Stimulated activated naive CD8-positive, alpha-beta T cell treated with anti-CD3 and anti-CD28 coated beads, Interleukin-15, Interleukin-2, amounts not matched to agents 100 U/mL and 50 U/mL, for 24 hours (primary cell): ENCODE data around the gene METRNL.

Source experiments
- ATAC-seq: fragments of 150-1000 bp; cut with Tn5 transposase; one replicate; pipeline ENCODE4 v1.10.0; 2021
- DNase-seq: peaks from one replicate; pipeline ENCODE4 v3.0.0; 2021

The METRNL gene

DNA sequence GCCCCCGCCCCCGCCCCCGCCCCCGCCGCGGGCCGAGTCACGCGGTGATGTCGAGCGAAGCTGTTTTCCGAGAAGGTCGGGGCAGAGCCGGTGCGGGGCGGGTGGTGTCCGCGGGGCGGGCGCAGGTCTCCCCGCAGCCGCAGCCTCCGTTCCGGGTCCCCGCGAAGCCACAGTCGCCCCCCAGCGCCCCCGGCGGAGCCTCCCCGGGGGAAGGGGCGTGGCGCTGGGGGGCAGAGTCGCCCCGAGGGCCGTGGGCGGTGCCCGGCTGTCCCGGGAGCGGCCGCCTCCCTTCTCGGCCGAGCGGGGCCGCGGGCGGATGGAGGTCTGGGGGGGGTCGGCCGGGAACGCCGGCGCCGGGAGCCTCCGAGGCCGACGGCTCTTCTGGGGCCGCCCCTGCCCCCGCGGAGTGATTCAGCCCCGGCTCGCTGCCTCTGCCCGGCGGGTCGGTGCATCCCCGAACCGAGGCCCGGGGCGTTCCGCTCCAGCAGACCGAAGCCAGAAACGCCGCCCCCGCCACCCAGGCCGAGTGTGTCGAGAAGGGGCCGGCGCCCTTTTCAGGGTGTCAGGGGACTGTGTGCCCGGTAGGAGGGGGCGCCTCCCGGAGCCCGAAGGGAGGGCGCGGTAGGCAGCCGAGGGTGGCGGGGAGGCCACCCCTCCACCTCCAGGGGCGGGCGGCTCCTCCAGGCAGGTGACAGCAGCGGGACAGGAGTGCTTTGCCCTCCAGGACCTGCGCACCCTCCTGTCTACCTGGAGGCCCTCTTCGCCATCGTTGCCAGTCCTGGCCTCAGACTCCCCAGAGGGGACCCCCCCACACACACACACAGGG lies 1.7 kb downstream of the METRNL start:
- DNase-seq (peak; percentile 70), ATAC-seq (peak; percentile 7)

DNA sequence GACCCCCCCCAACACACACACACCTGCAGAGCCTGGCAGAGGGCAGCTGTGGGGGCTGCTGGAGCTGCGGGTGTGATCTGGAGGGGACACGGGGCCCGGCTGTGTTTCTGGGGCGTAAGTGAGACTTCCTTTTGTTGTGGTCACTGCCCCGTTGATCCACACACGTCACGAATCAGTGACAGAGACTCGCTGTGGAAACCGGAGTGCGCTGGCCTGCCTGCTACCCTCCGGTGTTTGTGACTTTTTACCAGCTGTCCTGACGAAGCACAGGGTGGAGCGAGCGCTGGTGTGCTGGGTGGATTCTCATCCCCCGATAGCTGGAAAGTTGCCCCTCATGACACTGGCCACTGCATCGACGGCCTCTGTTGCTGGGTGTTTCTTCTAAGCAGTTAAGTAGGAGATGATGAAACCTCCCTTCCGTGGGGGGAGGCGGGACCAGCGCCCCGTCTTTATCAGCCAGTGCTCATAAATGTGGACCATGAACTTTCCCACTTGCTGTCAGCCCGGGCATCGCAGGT lies 2.3 kb downstream of the METRNL start:
- ATAC-seq (no peak), DNase-seq (peak; percentile 35)

DNA sequence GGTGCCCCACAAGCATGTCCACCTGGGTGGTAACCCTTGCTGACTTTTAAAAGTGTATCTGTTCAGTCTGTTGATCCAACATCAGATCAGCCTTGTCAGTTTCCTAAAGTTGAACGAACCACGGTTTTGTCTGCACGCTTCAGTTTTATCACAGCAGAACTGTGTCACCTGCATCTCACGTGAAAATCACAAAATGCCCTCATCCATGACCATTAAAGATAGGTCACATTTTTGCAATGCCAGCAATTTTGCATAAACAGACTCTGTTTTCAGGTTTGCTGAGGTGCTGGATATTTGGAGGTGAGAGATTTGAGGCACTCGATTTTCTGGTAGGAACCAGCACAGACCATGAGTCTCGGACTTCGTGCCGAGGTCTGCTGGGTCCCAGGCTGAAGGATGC lies 3.0 kb downstream of the METRNL start:
- ATAC-seq (no peak), DNase-seq (no peak)

DNA sequence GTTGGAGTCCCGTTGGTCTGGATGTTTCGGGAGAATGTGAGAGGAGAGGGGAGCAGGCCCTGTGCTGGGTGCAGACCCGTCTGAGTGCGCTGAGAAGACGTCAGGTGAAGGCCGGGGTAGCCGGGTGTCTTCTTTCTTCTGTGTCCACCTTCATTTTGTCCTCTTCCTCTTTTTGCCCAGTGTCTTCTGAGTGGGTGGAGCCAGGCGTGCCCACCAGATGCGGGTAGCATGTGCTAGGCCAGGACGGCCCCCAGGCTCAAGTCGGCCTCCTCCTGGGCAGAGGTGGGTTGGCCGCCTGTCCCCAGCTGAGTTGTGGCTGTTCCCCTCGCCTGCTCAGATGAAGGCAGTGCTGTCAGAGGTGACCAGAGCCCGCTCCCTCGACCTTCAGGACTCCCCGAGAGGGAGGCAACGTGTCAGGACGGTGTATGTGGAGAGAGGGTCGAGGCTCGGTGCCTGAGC lies 3.5 kb downstream of the METRNL start:
- DNase-seq: no peak
- ATAC-seq: no peak

DNA sequence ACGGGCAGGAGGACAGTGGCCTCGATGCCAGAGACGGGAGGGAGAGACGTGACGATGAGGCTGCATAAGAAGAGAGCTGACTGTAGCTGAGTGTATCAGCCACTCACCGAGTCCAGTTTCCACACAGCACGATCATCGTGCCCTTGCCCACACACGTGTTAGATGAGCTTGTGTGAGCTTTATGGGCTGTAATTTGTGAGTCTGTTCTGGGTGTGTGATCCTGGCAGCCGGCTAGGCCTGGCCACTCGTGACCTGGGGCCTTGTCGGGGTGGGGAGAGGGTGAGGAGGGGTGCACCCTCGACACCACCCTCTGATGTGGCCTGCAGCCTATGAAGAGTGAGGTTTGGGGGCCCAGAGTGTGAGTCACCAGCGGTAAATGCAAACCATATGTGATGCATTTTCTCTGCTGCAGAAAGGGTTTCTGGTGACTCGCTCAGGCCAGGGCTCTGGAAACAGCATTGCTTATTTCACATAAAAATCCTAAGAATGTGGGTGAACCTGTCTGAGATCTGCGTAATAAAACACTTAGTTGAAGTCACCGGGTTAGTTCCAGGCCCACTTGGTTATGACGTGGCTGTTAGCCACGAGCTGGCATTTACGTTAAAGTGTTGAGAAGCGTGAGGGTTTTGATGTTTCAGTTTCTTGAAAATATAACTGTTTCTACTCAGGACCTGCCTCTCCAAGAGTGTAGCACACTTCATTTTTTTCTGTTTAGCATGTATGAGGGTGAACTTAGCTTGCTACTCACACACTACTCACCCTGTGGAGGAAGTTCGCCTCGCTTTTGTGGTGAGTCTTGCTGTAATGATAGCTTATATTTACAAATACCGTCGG lies 4.2 kb downstream of the METRNL start:
- ATAC-seq (peak; percentile 78), DNase-seq (peak; percentile 73)

DNA sequence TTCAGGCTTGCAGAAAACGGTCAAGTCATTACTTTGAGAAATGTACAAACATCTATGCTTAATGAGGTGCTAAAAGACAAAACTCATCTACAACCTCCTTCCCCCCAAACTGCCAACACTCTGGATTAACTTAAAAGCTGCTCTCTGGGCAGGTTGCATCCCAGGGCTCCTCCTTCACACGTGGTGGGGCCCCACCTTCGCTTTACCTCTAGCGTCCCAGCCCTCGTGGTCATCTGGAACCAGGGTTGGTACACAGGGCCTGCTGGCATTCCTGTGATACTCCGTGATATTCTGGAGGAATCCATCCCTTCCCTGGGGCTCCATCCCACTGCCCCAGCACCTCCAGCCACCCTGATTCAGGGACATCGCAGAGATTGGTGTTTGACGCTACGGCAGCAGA lies 4.8 kb downstream of the METRNL start:
- DNase-seq (no peak), ATAC-seq (no peak)

DNA sequence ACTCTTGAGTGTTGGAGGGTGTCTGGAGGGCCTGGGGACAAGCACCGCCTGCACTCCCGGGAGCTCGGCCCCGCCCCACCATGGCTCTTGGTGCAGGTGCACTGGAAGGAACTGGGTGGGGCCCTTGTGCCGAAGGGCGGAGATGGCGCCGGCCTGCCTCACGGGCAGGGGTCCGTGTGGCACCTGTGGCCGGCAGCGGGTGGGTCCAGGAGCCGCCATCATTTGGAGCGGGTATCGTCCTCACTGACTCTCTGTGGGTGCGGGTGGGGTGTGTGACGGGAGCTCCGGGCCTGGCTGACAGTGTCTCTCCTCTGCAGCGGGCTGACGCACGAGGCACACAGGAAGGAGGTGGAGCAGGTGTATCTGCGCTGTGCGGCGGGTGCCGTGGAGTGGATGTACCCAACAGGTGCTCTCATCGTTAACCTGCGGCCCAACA lies 5.2 kb downstream of the METRNL start:
- DNase-seq (no peak), ATAC-seq (no peak)

DNA sequence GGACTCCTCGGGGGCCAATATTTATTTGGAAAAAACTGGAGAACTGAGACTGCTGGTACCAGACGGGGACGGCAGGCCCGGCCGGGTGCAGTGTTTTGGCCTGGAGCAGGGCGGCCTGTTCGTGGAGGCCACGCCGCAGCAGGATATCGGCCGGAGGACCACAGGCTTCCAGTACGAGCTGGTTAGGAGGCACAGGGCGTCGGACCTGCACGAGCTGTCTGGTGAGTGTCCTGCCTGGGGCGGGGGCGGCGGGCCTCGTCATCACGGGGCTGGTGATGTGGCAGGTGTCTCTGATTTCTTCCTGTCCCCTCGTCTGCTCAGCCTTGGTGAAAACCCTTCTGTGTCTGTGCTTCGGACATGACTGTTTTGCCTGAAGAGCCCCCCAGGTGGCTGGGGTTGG lies 5.7 kb downstream of the METRNL start:
- DNase-seq (no peak), ATAC-seq (no peak)

DNA sequence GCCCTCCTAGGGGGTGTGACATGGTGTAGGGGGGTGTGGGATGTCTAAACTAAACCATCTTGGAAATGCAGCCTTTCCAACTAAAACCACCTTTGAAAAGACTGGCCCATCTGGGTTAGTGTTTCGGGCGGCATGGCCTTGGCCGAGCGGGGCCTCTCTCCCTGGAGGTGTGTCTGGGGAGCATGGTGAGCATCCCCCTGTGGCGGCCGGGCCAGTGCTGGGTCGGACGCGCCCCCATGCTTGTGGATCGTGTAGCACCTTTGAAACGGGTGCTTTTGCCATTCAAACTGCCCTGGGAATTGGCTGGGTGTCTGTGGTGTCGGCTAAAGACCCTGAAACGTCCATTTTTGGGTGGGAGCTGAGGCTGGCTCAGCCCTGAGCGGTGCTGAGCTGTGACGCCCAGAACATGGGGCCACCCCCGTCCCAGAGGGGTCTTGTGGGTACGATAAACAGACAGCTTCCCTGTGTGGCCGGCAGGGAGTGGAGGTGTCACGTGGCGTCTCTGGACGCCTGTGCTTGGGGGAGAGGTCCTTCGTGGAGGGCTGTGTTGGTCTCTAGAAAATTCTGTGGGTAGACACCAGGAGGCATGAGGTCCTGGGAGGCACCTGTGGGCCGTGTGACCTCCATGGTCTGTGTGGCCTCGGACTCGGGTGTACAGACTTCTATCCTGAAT lies 6.3 kb downstream of the METRNL start:
- ATAC-seq: no peak
- no peak for DNase-seq

DNA sequence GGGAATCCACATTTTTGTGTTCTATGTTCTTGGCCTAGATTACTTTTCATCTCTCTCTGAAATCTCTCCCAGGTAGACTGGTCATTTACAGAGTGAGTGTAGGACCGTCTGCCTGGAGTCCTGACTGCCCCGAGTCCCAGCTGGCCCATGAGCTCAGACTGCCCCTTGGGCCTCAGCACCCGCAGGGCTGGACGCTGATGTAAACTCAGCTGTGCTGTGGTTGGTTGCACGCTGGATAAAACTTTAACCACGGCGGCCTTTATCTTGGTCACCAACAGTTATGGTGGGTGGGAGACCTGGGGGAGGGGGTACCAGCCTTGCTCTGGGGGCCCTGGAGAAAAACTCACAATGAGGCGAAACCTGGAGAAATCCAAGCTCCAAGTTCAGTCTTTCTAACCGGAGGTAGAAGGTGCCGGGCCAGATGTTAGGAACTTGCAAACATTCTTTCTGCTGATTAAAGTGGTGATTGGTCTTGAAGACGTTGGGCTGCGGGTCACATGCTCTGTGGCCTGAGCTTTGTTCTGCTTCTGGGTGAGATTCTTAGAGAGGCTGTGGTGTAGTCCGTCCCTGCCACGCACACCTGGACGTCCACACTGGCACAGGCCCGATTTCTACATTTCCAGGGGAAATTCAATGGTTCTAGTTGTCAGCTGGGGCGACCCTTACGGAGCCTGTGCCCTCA lies 6.9 kb downstream of the METRNL start:
- DNase-seq: no peak
- no peak for ATAC-seq

DNA sequence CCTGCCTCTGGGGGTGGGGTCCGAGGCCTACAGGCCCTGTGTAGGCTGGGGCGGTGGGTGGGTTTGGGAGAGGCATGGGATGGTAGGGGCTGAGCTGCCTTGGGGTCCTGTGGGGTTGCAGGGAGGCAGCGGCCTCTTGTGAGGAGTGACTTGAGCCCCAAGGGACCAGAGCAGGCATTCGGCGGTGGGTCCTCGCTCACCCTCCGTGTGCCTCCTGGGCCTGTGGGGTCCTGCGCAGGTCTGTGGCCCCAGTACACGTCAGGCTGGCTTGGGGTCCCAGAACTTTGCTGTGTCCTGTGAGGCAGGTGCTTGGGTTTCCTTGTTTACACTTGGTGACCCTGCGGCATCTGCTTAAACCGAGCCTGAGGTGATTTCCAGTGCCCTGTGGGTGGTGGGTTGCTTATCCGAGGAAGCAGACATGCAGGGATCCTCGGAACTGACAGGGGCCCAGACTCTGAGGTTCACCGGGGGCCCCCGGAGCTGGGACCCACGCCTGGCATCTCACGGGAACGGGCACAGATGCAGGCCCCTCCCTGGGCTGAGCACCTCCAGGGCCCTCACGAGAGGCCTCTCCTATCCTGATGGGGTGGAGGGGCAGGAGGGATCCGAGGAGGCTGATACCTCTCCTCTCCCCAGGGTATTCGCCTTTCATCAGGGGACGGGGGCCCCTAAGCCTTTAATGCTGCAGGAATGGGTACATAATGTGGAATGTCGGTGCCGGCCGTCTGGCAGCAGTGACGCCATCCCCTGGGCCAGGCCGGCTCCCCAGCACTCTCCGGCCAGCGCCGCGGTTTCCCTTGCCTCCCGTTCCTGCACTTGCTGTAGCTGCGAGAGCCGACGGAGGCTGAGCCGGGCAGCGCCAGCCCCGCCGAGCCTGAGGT lies 7.7 kb downstream of the METRNL start:
- ATAC-seq (no peak), DNase-seq (no peak)

DNA sequence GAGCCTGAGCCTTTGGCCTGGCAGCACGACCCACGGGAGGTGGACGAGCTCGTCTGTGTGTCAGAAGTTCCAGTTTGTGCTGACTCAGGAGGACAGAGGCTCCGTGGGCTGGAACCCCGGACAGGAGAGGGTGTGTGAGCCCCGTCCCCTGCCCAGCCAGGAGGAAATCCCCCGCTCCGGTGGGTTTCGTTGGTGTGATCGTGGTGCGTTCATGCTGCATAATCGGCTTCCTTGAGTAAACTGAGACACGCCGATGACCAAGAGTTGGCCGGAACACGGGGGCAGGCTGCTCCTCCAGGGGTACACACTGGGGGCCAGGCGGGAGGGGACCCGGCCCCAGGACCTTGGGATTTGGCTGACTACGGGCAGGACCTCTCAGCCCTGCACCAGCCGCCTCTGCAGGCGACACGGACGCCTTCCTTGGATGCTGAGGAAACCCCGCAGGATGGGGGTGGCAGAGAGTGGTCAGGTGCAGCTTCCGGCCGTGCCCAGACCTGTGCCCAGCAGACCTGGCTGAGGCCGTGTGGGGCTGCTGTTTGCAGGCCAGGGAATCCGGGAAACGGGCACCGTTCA lies 8.5 kb downstream of the METRNL start:
- no peak for DNase-seq
- no peak for ATAC-seq

DNA sequence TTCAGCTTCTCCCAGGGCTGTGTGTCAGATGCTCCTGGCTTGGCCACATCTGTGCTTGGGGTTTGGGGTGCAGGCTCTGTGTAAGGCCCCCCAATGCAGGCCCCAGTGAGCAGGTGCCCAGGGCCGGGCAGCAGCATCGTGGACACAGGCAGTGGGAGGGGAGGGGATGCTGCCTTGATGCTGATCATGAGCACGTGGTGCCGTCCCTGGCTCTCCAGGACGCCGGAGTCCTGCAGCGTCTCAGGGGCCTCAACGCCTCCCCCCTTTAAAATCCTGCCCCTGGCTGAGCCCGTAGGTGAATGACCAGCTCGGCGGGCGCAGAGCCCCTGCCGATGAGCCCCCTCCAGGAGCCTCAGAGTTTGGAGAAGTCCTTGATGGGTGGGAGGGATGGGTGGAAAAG lies 9.0 kb downstream of the METRNL start:
- ATAC-seq (no peak), DNase-seq (no peak)

DNA sequence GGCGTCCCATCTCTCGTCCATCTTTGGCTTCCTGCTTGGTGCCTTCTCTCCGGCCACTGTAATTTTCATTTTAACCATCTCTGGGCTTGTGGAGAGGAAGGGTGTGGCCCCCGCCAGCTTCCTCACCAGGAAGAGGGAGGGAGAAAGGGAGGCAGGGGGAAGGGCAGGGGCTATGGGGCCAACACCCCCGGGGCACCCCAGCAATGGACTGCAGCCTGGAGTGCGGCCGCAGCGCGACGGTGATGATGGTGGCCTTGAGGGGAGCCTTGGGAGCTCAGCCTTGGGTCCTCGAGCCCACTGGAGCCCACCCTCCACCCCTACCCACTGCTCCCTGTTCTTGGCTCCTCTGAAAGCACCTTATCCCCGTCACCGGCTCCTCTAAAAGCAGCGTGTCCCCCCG lies 9.5 kb downstream of the METRNL start:
- DNase-seq: no peak
- ATAC-seq: no peak

DNA sequence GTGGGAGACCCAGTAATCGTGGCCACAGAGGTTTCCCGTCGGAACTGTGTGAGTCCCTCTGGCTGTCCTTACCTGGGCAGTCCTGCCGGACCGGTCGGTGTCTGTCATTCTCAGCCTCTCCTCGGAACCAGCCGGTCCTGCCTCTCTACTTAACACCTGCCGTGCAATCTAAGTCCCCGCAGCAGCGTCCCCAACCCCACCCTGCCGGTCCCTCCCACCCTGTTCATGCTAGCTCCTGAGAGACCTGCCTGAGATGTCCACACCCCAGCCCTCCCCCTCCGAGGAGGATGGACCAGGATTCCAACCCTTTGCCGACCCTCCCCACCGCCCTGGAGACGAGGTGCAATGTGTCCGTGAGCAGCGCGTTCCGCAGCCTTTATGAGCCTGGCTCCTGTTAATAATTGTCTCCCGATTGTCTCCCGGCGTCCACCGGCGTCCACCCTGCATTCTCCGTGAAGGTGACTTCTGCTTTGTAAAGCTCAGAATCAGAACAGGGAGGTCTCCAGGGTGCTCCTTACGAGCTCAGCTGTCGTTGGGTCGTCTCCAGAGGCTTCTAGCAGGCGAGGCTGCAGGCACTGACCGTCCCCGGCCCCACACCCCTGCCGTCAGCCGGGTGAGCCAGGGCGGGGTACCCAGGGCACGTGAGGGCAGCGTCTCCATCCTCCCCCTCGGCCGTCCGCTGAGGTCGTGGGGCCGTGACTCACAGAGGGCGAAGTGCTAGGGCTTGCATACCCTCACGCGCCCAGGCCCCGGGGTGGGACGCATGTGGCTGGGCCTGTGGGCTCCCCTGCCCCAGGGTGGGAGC lies 10.1 kb downstream of the METRNL start:
- DNase-seq: no peak
- ATAC-seq: no peak

DNA sequence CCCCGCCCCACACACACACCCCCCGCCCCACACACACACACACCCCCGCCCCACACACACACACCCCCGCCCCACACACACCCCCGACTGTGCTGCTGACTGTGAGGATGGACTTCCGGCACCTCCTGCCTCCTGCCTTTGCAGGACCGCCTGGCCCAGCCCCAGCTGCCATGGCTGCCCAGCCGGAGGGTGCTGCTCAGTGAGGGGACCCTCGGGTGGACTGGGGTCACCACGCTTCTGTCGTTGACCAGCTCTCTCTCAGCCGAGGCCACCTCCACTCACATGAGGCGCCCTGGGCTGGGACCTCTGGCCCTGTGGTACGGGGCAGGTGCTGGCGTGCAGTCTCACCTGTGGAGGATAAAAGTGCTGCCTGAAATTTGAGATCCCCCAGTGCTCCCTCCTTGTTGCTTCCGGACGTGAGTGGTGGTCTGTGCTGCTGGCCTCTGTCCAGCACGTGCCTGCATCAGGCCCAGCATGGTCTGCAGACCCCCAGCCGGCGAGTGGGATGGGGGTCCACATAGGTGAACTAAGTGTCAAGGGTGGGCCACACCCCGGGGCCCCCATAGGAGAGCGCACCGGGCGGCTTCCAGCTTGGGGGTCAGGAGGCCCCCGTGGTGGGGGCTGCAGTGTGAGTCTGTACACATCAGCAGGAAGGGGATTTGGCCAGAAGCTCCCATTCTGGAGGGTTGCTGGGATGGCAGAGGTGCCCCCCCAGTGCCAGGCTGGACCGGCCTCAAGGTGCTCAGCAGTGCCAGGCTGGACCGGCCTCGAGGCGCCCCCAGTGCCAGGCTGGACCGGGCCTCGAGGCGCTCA lies 11.2 kb downstream of the METRNL start:
- no peak for ATAC-seq

DNA sequence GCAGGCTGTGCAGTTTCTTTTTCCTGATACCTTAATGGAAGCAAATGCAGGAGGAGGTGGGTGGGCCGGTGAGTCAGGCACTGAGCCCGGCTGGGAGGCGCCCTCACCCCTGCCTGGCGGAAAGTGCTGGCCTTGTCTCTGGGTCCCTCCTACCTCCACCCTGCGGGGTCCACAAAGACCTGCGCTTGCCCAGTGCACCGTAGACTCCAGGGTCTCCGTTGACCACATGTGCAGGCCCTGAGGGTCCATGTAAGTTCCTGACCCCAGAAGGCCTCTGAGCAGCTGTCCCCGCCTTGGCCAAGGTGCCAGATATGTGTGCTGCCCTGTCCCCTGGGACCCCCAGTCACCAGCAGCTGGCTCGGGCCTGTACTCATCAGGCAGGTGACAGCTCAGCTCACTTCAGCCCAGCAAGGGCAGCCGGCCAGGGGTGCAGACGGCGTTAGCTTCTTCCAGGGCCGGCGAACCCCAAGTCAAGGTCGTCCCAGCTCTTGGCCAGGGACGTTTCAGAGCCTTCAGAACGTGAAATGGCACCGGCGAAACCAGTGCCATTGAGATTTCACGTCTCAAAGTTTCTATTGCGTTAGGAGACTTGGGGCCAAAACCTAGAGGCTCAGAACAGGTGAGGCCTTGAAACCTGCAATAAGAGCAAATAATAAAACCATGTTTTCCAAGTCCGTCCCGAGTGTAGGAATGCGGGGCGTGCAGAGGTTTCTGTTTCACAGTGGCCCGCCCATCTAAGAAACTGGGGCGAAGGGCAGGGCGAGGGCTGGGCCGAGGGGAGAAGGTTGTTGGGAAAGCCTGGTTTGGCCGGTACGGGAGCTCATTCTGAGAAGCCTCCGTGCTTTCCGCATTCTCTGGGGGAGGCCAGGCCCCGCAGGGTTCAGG lies 12.1 kb downstream of the METRNL start:
- ATAC-seq (no peak), DNase-seq (no peak)

More for the DNA sequence above, 11.2 kb downstream of the METRNL start:
- DNase-seq: no peak

DNA sequence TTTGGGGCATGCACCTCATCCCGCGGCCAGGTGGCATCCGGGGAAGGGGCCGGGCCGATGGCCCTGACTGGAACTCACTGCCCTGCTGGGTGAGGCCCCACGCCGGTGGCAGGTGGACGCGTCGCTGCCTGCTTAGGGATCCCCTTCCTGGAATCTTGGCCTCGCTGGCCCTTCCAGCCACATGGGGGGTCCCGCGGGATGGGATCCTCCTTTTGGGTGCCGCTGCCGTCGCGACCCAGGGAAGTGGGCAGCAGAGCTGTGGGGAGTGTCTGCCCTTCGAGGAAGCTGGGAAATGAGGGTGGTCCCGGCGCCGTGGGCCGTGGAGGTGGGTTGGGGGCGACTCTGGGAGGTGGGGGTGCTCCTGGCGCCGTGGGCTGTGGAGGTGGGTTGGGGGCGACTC lies 12.8 kb downstream of the METRNL start:
- no peak for ATAC-seq
- DNase-seq: no peak
